H1 (cell line): ENCODE data around the gene DNAJB8. TPM values are rescaled to one million over a fixed set of nuclear protein-coding genes. Genes with fewer than 3 reads are reported as not detected.

ENCODE experiments used
- CTCF ChIA-PET: fragments of 300-600 bp; sonication (Branson Sonifier 250); formaldehyde crosslinking; loops from one replicate; lab custom pipeline; 2021; ENCODE audit not compliant: partially characterized antibody; lab: Charles Lee
- POLR2A ChIA-PET: fragments of 300-600 bp; sonication (Branson Sonifier 250); formaldehyde crosslinking; loops from one replicate; lab custom pipeline; 2021; ENCODE audit warnings: inconsistent platforms; ENCODE audit not compliant: partially characterized antibody; lab: Charles Lee
- DNase-seq, 2 experiments: peaks; one replicate each; pipeline versions ENCODE4 v3.0.0 to v3.0.0-alpha.2; 2010 to 2022; ENCODE audit warnings: low spot score in 2 of 2, low read depth in 1 of 2, mixed read lengths in 1 of 2
- FAIRE-seq: peaks from 2 replicates; lab custom pipeline; 2011; peaks lifted over from hg19 to GRCh38; lab: Jason Lieb, UNC
- H2AFZ ChIP-seq: 2 replicates; pipeline ENCODE4 v1.8.1; 2012; ENCODE audit warnings: low read length, inconsistent platforms
- H2AK5ac ChIP-seq: 2 replicates; pipeline ENCODE4 v1.6.1; 2013; ENCODE audit warnings: low read depth, low read length
- H2BK120ac ChIP-seq: replicated peaks from 2 replicates; pipeline ENCODE3; 2013; ENCODE audit warnings: low read depth, low read length, inconsistent platforms
- H2BK12ac ChIP-seq: 2 replicates; pipeline ENCODE4 v1.6.1; 2013; ENCODE audit warnings: low read depth, low read length
- H2BK15ac ChIP-seq: 2 replicates; pipeline ENCODE4 v1.6.1; 2013; ENCODE audit warnings: low read length
- H2BK20ac ChIP-seq: 2 replicates; pipeline ENCODE4 v1.6.1; 2013; ENCODE audit warnings: low read length
- H2BK5ac ChIP-seq: 2 replicates; pipeline ENCODE4 v1.6.1; 2013; ENCODE audit warnings: low read depth, low read length
- H3K14ac ChIP-seq: 2 replicates; pipeline ENCODE4 v1.6.1; 2013; ENCODE audit warnings: inconsistent platforms; ENCODE audit not compliant: insufficient read length
- H3K18ac ChIP-seq: 2 replicates; pipeline ENCODE4 v1.6.1; 2013; ENCODE audit warnings: low read length; ENCODE audit errors: extremely low read depth
- H3K23ac ChIP-seq: 2 replicates; pipeline ENCODE4 v1.6.1; 2013; ENCODE audit warnings: inconsistent platforms; ENCODE audit not compliant: insufficient read length
- H3K23me2 ChIP-seq: 2 replicates; pipeline ENCODE4 v1.6.1; 2013; ENCODE audit warnings: low read depth, low read length
- H3K27ac ChIP-seq: 2 replicates; pipeline ENCODE4 v1.6.1; 2011; ENCODE audit warnings: low read depth, low read length, inconsistent platforms
- H3K27me3 ChIP-seq, 4 experiments: replicated peaks in 1 of 4; 1 replicate in 1 of 4; 2 replicates in 3 of 4; pipeline versions ENCODE4 v1.6.1 to v1.8.1; 2011 to 2013; ENCODE audit warnings: low read length in 3 of 4, mild to moderate bottlenecking in 3 of 4, inconsistent platforms in 2 of 4, mixed read lengths in 2 of 4, moderate library complexity in 1 of 4; ENCODE audit not compliant: control insufficient read depth in 3 of 4, insufficient read depth in 3 of 4; ENCODE audit errors: extremely low read depth in 1 of 4
- H3K36me3 ChIP-seq, 4 experiments: 2 replicates each; pipeline versions ENCODE4 v1.6.1 to v1.8.1; 2011 to 2013; ENCODE audit warnings: mild to moderate bottlenecking in 4 of 4, low read length in 3 of 4, moderate library complexity in 2 of 4, control low read depth in 1 of 4, inconsistent platforms in 1 of 4; ENCODE audit not compliant: insufficient read depth in 4 of 4, control insufficient read depth in 2 of 4
- H3K4ac ChIP-seq: replicated peaks from 2 replicates; pipeline ENCODE3; 2013; ENCODE audit warnings: low read length, low read depth, mixed read lengths, inconsistent platforms; ENCODE audit not compliant: insufficient read length
- H3K4me1 ChIP-seq, 4 experiments: replicated peaks in 1 of 4; 1 replicate in 1 of 4; 2 replicates in 3 of 4; pipeline versions ENCODE4 v1.6.1 to v1.8.1; 2011 to 2013; ENCODE audit warnings: low read length in 3 of 4, inconsistent platforms in 2 of 4, mixed read lengths in 1 of 4; ENCODE audit not compliant: insufficient read depth in 4 of 4, control insufficient read depth in 3 of 4
- H3K4me2 ChIP-seq, 2 experiments: 2 replicates each; pipeline versions ENCODE4 v1.6.1 to v1.8.1; 2011 to 2013; ENCODE audit warnings: low read depth in 2 of 2, low read length in 2 of 2, control low read depth in 1 of 2, inconsistent platforms in 1 of 2, mild to moderate bottlenecking in 1 of 2; ENCODE audit not compliant: insufficient read depth in 1 of 2
- H3K4me3 ChIP-seq, 4 experiments: fragments of 200-600, 300-600 bp in 1 of 4; sonication (generic), shearing (Covaris generic), sonication (Bioruptor Twin) in 1 of 4; 2 replicates each; pipeline versions ENCODE4 v1.5.1 to v1.8.1; 2011 to 2016; ENCODE audit warnings: low read length in 4 of 4, low read depth in 3 of 4, control low read depth in 2 of 4, inconsistent platforms in 2 of 4, mild to moderate bottlenecking in 2 of 4, mixed read lengths in 1 of 4, moderate library complexity in 1 of 4; ENCODE audit not compliant: insufficient read depth in 2 of 4; ENCODE audit errors: extremely low read depth in 1 of 4
- H3K56ac ChIP-seq: replicated peaks from 2 replicates; pipeline ENCODE3; 2013; ENCODE audit warnings: low read depth, mild to moderate bottlenecking, mixed read lengths, low read length, inconsistent platforms; ENCODE audit not compliant: insufficient read length
- H3K79me1 ChIP-seq: 2 replicates; pipeline ENCODE4 v1.6.1; 2013; ENCODE audit warnings: low read depth, low read length, control low read depth
- H3K79me2 ChIP-seq, 2 experiments: 2 replicates each; pipeline versions ENCODE4 v1.6.1 to v1.8.1; 2012 to 2013; ENCODE audit warnings: low read length in 2 of 2, mild to moderate bottlenecking in 2 of 2, inconsistent platforms in 1 of 2; ENCODE audit not compliant: insufficient read depth in 2 of 2, control insufficient read depth in 1 of 2
- H3K9ac ChIP-seq, 4 experiments: replicated peaks in 1 of 4; 1 replicate in 1 of 4; 2 replicates in 3 of 4; pipeline versions ENCODE4 v1.6.1 to v1.8.1; 2011 to 2013; ENCODE audit warnings: low read depth in 3 of 4, low read length in 3 of 4, control low read depth in 2 of 4, mild to moderate bottlenecking in 2 of 4, moderate library complexity in 2 of 4, inconsistent platforms in 1 of 4; ENCODE audit errors: extremely low read depth in 1 of 4
- H3K9me3 ChIP-seq, 2 experiments: 2 replicates each; pipeline versions ENCODE4 v1.6.1 to v1.8.1; 2012 to 2013; ENCODE audit warnings: mild to moderate bottlenecking in 2 of 2, moderate library complexity in 2 of 2, control low read depth in 1 of 2, inconsistent platforms in 1 of 2, low read depth in 1 of 2, low read length in 1 of 2, mixed read lengths in 1 of 2; ENCODE audit not compliant: insufficient read depth in 2 of 2
- H4K20me1 ChIP-seq, 2 experiments: replicated peaks in 1 of 2; 2 replicates each; pipeline versions ENCODE3 to v1.8.1; 2011 to 2013; ENCODE audit warnings: inconsistent platforms in 2 of 2, low read length in 2 of 2, mild to moderate bottlenecking in 1 of 2; ENCODE audit not compliant: insufficient read depth in 2 of 2, control insufficient read depth in 1 of 2
- H4K5ac ChIP-seq: 2 replicates; pipeline ENCODE4 v1.6.1; 2013; ENCODE audit warnings: low read length, low read depth, mixed read lengths, inconsistent platforms; ENCODE audit not compliant: insufficient read length
- H4K8ac ChIP-seq: 2 replicates; pipeline ENCODE4 v1.8.0; 2013; ENCODE audit warnings: mild to moderate bottlenecking, moderate library complexity, low read length, inconsistent platforms; ENCODE audit not compliant: insufficient read depth; ENCODE audit errors: extremely low read depth
- H4K91ac ChIP-seq: replicated peaks from 2 replicates; pipeline ENCODE3; 2013; ENCODE audit warnings: low read length, mixed read lengths, inconsistent platforms; ENCODE audit not compliant: insufficient read length
- RXRA ChIP-seq: IDR thresholded peaks from 2 replicates; pipeline ENCODE4 v1.6.1; 2011; ENCODE audit warnings: low read depth, mild to moderate bottlenecking, low read length, moderate library complexity; ENCODE audit not compliant: insufficient read depth
- WGBS, 2 experiments: shearing (Covaris generic) in 1 of 2; methylation state at CpG; one replicate each; pipeline versions ENCODE4 v1.1.6 to v1.1.7; 2013 to 2015; ENCODE audit warnings: low lambda C conversion rate in 2 of 2, mixed read lengths in 2 of 2, inconsistent platforms in 1 of 2, low coverage in 1 of 2, missing lambda C conversion rate in 1 of 2; ENCODE audit not compliant: insufficient replicate concordance in 2 of 2, insufficient coverage in 1 of 2, insufficient read length in 1 of 2; ENCODE audit errors: extremely low coverage in 1 of 2, missing lambda C conversion rate in 1 of 2; 5-methylcytosine and 5-hydroxymethylcytosine counted together
- polyA plus RNA-seq, 7 experiments: library from polyadenylated mRNA; depleted of rRNA in 3 of 7; stranded (reverse) in 5 of 7; unstranded in 2 of 7; fragments of >200 nt in 5 of 7; fragments of 200-250 nt in 2 of 7; gene quantifications; 1 replicate in 5 of 7; 2 replicates in 1 of 7; 4 replicates in 1 of 7; pipeline versions ENCODE4 v1.2.1 to v1.2.3, GENCODE V29; 2011 to 2013; ENCODE audit warnings: missing spikeins in 2 of 7, mixed read lengths in 2 of 7
- total RNA-seq: library from RNA; stranded (reverse); fragmentation: NEBNext Ultra II Directional; extraction: Animal tissue kit (Norgen Biotek cat#: 25700); gene quantifications from 2 replicates; pipeline ENCODE4 v1.2.1, GENCODE V29; 2021

The DNAJB8 gene
- total and polyA plus RNA-seq, 2 of the 8 experiments (the other 6 are each of a cell fraction or from before 2014, with no cell fraction given): not detected

DNA sequence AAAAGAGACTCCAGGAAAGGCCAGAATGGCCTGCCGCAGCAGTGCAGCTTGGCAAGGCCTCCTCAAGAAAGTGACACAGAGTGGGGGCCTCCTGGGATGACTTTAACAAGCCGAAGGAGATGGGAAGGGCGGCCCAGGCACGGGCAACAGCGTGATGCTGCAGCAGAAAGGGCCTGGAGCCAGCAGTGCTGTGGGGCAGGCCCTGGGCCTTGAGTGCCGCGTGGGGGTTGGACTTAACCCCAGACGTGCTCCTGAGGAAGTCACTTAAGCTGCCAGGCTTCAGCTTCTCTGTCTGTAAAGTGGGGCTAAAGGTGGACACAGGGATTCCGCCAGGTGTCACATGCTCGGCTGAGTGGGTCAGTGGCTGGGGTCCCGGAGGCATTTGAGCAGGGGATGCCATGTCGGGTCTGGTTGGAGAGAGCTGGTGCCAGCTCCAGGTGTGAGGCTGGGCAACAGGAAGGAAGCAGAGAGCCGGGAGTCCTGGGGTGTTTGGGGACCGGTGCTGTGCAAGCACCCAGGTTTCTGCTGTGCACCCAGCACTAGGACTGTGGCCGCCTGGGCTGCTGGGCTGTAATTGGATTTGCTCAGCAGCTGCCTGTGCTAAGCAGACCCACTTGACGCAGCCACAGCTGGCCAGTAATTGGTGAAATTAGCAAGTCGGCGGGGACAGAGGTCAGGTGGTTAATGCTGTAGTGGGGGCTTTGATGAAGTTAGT, 7.8 kb downstream of the DNAJB8 start:
- Histone ChIP-seq H3K4me3 (no peak overlapping the region), H3K9me3 (no peaks in the 10 kb centered on the region), H3K27me3 (peaks cover 0 to 6% (median 0%) of the 10 kb centered on the region in 4 experiments; a peak in 4 of 7 replicates), H2BK120ac (no peak overlapping the region), H3K27ac (no peak overlapping the region), H4K20me1 (peaks cover 0 to 2% of the 10 kb centered on the region in 2 experiments), H3K14ac (no peak overlapping the region), H2AFZ (no peak overlapping the region), H3K18ac (no peak overlapping the region), H2BK12ac (no peak overlapping the region), H3K4me1 (peaks cover 0 to 7% (median 0%) of the 10 kb centered on the region in 4 experiments; a peak in 1 of 7 replicates), H4K5ac (no peak overlapping the region), H3K4ac (no peak overlapping the region), H3K79me2 (no peaks in the 10 kb centered on the region), H2BK15ac (no peak overlapping the region), H3K4me2 (no peak overlapping the region), H3K79me1 (no peaks in the 10 kb centered on the region), H3K23me2 (no peaks in the 10 kb centered on the region), H3K56ac (no peak overlapping the region), H2BK5ac (no peak overlapping the region), H2AK5ac (no peak overlapping the region), H4K91ac (no peak overlapping the region), H3K23ac (no peak overlapping the region), H3K9ac (no peak overlapping the region), H4K8ac (peak overlapping the region; percentile 57; the same call in 1 of the 2 replicates), H2BK20ac (no peak overlapping the region), H3K36me3 (no peaks in the 10 kb centered on the region)
- FAIRE-seq: no peak
- ChIA-PET CTCF (interaction anchor here (0.7 to 12.7 kb wide), 15 partner anchors 10 to 150 kb away, joined by 3 to 135 read pairs (median 4); no protein-coding TSS in a partner anchor), POLR2A (interaction anchor here (1.0 to 1.1 kb wide), 2 partner anchors 26 to 38 kb away, joined by 3 read pairs; no protein-coding TSS in a partner anchor)
- WGBS, 2 experiments: 79% methylated on average over 17 of the region's 18 CpGs; no CpG with 5 or more reads in 1 of the 2 experiments
- DNase-seq: no peak
- no peak for TF ChIP-seq RXRA
